NCI-H2107 (cell line): ENCODE data around the gene MOCS3.

Source experiments
- DNase-seq: peaks from one replicate; lab custom pipeline; 2025; lab: John Stamatoyannopoulos, UW

Gene MOCS3, protein sequence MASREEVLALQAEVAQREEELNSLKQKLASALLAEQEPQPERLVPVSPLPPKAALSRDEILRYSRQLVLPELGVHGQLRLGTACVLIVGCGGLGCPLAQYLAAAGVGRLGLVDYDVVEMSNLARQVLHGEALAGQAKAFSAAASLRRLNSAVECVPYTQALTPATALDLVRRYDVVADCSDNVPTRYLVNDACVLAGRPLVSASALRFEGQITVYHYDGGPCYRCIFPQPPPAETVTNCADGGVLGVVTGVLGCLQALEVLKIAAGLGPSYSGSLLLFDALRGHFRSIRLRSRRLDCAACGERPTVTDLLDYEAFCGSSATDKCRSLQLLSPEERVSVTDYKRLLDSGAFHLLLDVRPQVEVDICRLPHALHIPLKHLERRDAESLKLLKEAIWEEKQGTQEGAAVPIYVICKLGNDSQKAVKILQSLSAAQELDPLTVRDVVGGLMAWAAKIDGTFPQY

GRCh38 chr20:50958615-50959542 is at the start of gene MOCS3:
TSS of gene MOCS3 (plus strand) at chr20:50958818. CDS start at chr20:50958843, 25 bp downstream.
- peak; percentile 94 for DNase-seq

GRCh38 chr20:50909413-50909812 is 49.2 kb upstream of the MOCS3 start:
- DNase-seq: no peak

- no peak for DNase-seq
Measured at GRCh38 chr20:50911030-50911429, 47.6 kb upstream of the MOCS3 start.

DNA sequence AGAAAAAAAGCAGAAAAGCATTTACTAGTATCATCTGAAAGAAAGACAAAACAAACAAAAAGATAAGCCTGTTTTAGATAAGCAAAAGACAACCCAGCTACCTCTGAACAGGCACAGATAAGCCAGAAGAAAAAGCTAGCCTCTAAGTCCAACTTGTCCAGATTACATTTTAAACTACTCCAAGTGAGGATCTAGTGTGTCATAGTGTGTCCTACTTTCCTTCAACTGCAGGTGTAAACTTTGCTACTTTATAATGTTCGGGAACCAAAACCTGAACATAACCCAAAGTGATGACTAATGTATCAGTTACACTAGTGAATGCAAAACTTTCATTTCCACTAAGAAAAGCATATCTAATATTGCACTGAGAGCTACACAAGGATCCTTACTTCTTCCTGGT is 46.9 kb upstream of the MOCS3 start:
- no peak for DNase-seq

DNA sequence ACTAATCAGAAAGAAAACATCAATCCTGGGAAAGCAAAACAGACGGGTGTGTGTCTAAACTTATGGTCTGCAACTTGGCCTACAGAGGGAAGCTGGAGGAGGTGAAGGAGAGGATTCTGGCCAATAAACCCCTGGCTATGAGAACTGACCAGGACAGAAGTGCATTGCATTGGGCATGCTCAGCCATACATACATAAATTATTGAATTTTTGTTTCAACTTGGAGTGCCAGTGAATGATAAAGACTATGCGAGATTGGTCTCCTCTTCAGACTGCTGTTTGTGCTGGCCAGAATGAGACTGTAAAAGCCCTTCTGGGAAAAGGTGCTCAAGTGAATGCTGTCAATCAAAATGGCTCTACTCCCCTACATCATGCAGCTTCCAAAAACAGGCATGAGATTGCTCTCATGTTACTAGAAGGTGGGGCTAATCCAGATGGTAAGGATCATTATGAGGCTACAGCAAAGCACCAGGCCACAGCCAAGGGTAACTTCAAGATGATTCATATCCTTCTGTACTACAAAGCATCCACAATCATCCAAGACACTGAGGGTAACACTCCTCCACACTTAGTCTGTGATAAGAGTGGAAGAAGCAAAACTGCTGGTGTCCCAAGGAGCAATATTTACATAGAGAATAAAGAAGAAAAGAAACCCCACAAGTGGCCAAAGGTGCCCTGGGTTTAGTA is 44.8 kb upstream of the MOCS3 start:
- no peak for DNase-seq

DNA sequence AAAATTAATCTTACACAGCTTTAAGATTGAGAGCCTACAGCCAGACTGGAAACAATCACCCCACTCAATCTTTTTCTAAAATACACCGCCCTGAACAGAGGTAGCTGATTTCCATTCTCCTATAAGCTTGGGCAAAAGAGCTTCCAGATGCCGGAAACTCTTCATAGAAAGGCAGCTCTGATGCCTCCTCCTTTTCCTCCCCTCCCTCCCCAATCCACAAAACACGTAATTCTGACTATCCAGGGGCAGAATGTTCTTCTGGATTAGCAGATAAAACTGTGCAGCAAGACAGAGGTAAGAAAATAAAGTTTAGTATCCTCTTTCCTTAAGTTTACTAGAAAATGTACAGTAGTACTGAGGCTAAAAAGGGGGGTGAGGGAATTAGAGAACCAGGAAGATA is 43.2 kb upstream of the MOCS3 start:
- no peak for DNase-seq

DNA sequence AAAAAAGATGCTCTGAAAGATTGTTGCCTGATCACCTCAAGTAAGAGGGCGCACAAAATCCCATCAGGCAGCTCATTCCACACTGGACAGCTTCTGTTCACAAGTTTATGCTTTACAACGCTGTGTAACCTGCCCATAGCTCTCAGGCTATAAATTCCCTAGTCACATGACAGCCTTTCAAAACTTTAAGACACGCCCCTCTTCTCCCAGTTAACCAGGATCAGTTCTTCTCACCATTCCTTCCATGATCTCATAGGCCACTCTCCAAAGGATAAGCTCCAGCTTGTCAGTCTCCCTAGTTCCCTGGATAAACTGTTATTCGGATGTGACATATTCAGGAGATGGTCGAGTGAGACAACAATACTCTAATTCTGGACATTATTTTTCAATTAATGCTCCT is 42.4 kb upstream of the MOCS3 start:
- DNase-seq: no peak

GRCh38 chr20:50916934-50917333 is 41.7 kb upstream of the MOCS3 start:
- no peak for DNase-seq

- DNase-seq: no peak
Measured at GRCh38 chr20:50918403-50918802, 40.2 kb upstream of the MOCS3 start.

GRCh38 chr20:50919567-50919966 is 39.1 kb upstream of the MOCS3 start:
- DNase-seq: no peak

GRCh38 chr20:50920997-50921396 is 37.6 kb upstream of the MOCS3 start:
- no peak for DNase-seq

DNA sequence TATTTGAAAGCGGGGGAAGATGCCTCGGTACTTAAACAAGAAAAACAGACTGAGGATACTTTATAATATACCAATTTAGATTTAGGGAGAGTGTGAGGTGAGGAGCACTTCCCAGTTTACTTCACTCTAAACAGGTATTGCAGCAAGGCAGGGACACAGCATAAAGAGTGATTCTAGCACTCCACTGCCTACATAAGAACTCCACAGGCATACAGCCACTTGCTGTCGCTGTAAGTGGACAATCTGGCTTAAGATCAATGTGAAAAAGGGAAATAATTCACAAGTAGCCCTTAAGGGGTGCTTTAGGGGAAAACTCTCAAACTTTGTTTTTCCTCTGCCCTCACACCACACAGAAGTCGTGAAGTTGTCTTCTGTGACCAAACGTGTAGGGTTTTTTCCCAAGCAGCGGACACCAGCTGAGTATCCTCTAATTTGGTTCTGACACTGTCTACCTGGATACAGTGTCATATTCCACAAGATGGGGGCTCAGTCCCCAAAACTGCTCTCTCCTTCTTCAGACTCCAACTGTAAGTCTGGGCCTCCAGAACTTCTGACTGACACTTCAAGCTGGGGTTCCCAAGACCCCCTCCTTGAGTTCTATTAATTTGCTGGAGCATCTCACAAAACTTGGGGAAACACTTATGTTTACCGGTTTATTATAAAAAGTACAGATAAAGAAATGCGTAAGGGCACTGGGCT is 36.7 kb upstream of the MOCS3 start:
- DNase-seq: no peak

DNA sequence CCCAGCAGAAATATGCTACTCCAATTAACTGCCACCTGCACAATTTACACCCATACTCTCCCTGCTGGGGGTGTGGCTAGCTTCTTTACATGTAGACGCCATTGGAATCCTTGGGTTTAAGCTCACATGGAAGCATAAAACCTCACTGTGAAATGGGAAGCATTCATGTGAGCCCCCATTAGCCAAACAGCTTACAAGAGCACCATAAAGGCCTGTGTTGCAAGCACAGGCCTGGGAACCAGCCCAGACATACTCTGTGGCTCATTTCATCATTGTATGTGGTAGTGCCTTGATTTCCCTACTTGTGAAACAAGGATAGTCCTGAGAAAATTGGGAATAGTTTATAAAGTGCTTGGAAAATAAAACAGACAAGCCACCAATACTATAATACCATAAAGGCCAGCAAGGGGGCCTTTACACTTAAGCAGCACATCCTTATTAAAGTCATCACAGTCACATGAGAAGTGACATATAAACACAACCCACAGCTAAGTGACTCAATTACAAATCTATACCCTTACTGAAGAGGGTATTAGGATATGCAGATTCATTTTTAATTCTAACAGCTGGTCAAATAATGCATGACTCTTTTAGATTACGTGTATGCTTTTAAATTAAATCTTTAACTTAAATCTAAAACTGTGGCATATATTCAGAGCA is 34.2 kb upstream of the MOCS3 start:
- DNase-seq: no peak

DNA sequence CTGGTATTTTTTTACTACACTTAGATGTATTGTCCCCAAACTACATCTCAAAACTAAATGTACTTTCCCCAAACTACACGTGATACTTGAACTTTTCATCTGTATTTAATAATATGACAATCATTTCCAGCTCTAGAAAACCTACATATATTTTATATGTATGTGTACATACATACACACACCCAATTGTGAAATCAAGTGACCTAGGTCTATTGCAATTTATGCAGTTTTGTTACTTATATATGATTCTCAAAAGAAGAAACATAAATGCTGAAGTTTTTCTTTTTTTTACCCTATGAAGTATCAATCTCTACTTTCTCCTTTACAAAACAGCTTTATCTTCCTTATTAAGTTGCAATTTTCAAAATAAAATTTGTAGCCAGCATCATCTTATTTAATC is 32.1 kb upstream of the MOCS3 start:
- no peak for DNase-seq

- DNase-seq: no peak
Measured at GRCh38 chr20:50928469-50928868, 30.1 kb upstream of the MOCS3 start.

GRCh38 chr20:50929299-50930138 is 29.1 kb upstream of the MOCS3 start:
- DNase-seq: peak; percentile 47

- no peak for DNase-seq
Measured at GRCh38 chr20:50930139-50930975, 28.3 kb upstream of the MOCS3 start.

GRCh38 chr20:50930976-50931305 is 27.7 kb upstream of the MOCS3 start:
- no peak for DNase-seq

DNA sequence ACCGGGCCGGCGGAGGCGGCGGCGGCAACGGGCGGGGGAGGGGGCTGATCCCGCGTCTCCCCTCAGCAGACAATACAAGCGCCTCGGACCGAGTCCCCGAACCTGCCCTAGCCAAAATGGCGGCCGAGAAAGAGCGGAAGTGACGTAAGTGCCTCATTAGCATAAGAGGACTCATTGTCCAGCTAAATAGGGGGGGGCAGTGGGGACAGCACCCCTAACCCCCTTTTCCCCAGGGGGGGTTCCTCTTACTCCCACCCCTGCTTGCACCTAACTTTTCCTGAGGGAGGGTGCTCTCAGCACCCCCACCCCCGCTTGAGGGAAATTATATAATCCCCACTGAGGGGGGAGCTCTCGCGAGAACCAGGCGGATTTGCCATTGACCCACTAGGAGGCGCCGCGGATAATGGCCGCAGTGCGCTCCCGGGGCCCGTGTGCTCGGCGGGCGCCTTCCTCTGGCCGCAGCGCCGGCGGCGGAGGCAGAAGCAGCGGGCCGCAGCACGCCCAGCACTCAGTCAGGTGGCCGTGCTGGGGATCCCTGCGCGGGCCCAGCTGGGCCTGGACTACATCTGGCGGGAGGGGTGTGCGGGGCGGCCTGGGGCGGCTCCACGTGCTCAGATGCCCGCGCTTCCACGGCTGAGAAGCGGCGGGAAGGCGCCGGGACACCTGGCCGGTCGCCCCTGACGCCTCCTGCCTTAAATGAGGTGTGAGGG is 27.2 kb upstream of the MOCS3 start, which contains the start of gene ADNP:
TSS of gene ADNP (minus strand) at position 132 of the 710 bp plus-strand sequence. CDS start 27,441 bp downstream, outside the sequence.
- DNase-seq: peak; percentile 95
